ENCODE measurements around the gene EFCAB11.

The EFCAB11 gene

GRCh38 chr14:89866458-89866857 lies 88.1 kb downstream of the EFCAB11 start:
- DNase-seq (ENCODE audit: low spot score), result no peak

- DNase-seq (ENCODE audit: low spot score), result no peak
Observed at GRCh38 chr14:89865153-89865552, 89.4 kb downstream of the EFCAB11 start.

- DNase-seq (ENCODE audit: low spot score), result no peak
Observed at GRCh38 chr14:89862856-89863255, 91.7 kb downstream of the EFCAB11 start.

- no peak for DNase-seq (ENCODE audit: low spot score)
Observed at GRCh38 chr14:89861630-89862029, 92.9 kb downstream of the EFCAB11 start.

GRCh38 chr14:89858089-89858488 lies 96.4 kb downstream of the EFCAB11 start:
- no peak for DNase-seq (ENCODE audit: low spot score)

- no peak for DNase-seq (ENCODE audit: low spot score)
Observed at GRCh38 chr14:89856871-89857345, 97.6 kb downstream of the EFCAB11 start.

- no peak for DNase-seq (ENCODE audit: low spot score)
Observed at GRCh38 chr14:89855961-89856656, 98.4 kb downstream of the EFCAB11 start.

GRCh38 chr14:89853936-89854693 lies 100.4 kb downstream of the EFCAB11 start:
- no peak for DNase-seq (ENCODE audit: low spot score)

- DNase-seq (ENCODE audit: low spot score), result no peak
Observed at GRCh38 chr14:89851106-89851505, 103.4 kb downstream of the EFCAB11 start.

GRCh38 chr14:89849931-89850330 lies 104.6 kb downstream of the EFCAB11 start:
- DNase-seq (ENCODE audit: low spot score), result no peak

- DNase-seq (ENCODE audit: low spot score), result no peak
Observed at GRCh38 chr14:89848165-89848564, 106.4 kb downstream of the EFCAB11 start.

GRCh38 chr14:89845346-89845745 lies 109.2 kb downstream of the EFCAB11 start:
- DNase-seq (ENCODE audit: low spot score), result no peak

- no peak for DNase-seq (ENCODE audit: low spot score)
Observed at GRCh38 chr14:89844508-89844907, 110.0 kb downstream of the EFCAB11 start.

GRCh38 chr14:89842837-89843236 lies 111.7 kb downstream of the EFCAB11 start:
- no peak for DNase-seq (ENCODE audit: low spot score)

GRCh38 chr14:89841851-89842250 lies 112.7 kb downstream of the EFCAB11 start:
- DNase-seq (ENCODE audit: low spot score), result no peak

GRCh38 chr14:89836830-89837469 lies 117.6 kb downstream of the EFCAB11 start:
- DNase-seq (ENCODE audit: low spot score), result no peak

GRCh38 chr14:89833661-89834060 lies 120.9 kb downstream of the EFCAB11 start:
- DNase-seq (ENCODE audit: low spot score), result no peak

- DNase-seq (ENCODE audit: low spot score), result no peak
Observed at GRCh38 chr14:89833120-89833532, 121.4 kb downstream of the EFCAB11 start.

- no peak for DNase-seq (ENCODE audit: low spot score)
Observed at GRCh38 chr14:89828471-89829165, 125.9 kb downstream of the EFCAB11 start.

GRCh38 chr14:89827265-89827664 lies 127.3 kb downstream of the EFCAB11 start:
- DNase-seq (ENCODE audit: low spot score), result no peak

- DNase-seq (ENCODE audit: low spot score), result no peak
Observed at GRCh38 chr14:89826596-89826995, 127.9 kb downstream of the EFCAB11 start.

GRCh38 chr14:89823743-89824142 lies 130.8 kb downstream of the EFCAB11 start:
- no peak for DNase-seq (ENCODE audit: low spot score)
